Measurements from ENCODE around the gene LAMA2. TPM values are rescaled to one million over a fixed set of nuclear protein-coding genes. Genes with fewer than 3 reads are reported as not detected.
"Not testable (repeated sequence)": the region's sequence is repeated elsewhere in the genome, so short reads cannot be mapped to it uniquely, and the experiment has no call there.

The LAMA2 gene
- total and polyA plus RNA-seq, 7 donors = 8.8 to 59.0 (median 27.3) TPM

- Histone ChIP-seq H3K4me1 (no peaks in the 10 kb centered on the region), H3K27ac (no peak overlapping the region), H3K9me3 (no peaks in the 10 kb centered on the region), H3K36me3 (ENCODE audit: insufficient read depth in 1 of 2, low read depth in 1 of 2) (peaks cover 0 to 9% of the 10 kb centered on the region in 2 donors), H3K4me3 (no peak overlapping the region), H3K27me3 (ENCODE audit: insufficient read depth in 3 of 3, low read length in 2 of 3) (no peaks in the 10 kb centered on the region)
- DNase-seq (no peak), ATAC-seq (no peak)
- intact Hi-C loops (cut with DNase I) = no loop called here
- TF ChIP-seq, protein P1, sequence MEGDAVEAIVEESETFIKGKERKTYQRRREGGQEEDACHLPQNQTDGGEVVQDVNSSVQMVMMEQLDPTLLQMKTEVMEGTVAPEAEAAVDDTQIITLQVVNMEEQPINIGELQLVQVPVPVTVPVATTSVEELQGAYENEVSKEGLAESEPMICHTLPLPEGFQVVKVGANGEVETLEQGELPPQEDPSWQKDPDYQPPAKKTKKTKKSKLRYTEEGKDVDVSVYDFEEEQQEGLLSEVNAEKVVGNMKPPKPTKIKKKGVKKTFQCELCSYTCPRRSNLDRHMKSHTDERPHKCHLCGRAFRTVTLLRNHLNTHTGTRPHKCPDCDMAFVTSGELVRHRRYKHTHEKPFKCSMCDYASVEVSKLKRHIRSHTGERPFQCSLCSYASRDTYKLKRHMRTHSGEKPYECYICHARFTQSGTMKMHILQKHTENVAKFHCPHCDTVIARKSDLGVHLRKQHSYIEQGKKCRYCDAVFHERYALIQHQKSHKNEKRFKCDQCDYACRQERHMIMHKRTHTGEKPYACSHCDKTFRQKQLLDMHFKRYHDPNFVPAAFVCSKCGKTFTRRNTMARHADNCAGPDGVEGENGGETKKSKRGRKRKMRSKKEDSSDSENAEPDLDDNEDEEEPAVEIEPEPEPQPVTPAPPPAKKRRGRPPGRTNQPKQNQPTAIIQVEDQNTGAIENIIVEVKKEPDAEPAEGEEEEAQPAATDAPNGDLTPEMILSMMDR (IDR thresholded peaks at IDR 0.05) = no peak
- 88 to 95% (median 94%) methylated on average over 2 of the region's 2 CpGs for WGBS, 3 donors
These were observed 163.6 kb downstream of the LAMA2 start for GRCh38 chr6:129046526-129046925.

DNA sequence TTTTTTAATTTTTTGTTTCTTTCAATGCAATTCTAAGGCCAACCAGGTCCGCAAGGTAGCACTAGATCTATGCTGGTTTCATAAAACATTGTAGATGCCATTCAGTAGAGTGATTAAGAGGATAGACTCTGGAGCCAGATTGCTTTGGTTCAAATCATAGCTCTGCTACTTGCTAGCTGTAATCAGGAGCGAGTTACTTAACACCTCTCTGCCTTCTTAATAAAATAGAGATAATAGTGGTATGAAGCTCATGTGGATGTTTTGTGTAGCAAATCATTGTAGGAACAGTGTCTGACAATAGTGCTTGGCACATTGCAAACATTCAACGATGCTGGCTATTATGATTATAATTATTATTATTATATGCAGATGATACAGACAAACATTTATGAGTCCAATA is 164.9 kb downstream of the LAMA2 start:
- Histone ChIP-seq H3K4me3 (no peak overlapping the region), H3K27me3 (ENCODE audit: insufficient read depth in 3 of 3, low read length in 2 of 3) (no peaks in the 10 kb centered on the region), H3K36me3 (ENCODE audit: insufficient read depth in 1 of 2, low read depth in 1 of 2) (peaks cover 0 to 9% of the 10 kb centered on the region in 2 donors), H3K9me3 (no peaks in the 10 kb centered on the region), H3K4me1 (no peaks in the 10 kb centered on the region), H3K27ac (no peak overlapping the region)
- ATAC-seq = no peak
- TF ChIP-seq, protein P1 (IDR thresholded peaks at IDR 0.05) = no peak
- WGBS, 3 donors = 90 to 94% (median 92%) methylated on average over 3 of the region's 3 CpGs
- intact Hi-C loops (cut with DNase I) = no loop called here
- DNase-seq = no peak

DNA sequence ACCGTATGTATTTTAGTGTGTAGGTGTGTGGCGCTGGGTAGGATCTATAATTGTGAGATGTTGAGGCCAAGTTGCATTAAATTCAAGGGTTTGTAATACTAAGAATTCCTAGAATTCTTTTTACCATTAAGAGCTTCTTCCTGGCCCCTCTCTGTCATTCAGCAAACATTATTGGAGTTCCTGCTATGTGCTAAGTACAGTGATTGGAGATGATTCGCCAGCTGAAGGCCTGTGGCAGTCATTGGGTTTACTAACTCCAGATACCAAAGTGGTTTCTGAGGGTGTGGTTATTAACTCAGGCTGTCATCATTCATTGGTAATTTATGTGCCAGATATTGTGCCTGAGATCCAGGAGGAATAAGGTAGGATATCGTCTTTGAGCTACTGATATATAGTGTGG is 167.1 kb downstream of the LAMA2 start:
- ATAC-seq (no peak), DNase-seq (no peak)
- intact Hi-C loops (cut with DNase I) = no loop called here

DNA sequence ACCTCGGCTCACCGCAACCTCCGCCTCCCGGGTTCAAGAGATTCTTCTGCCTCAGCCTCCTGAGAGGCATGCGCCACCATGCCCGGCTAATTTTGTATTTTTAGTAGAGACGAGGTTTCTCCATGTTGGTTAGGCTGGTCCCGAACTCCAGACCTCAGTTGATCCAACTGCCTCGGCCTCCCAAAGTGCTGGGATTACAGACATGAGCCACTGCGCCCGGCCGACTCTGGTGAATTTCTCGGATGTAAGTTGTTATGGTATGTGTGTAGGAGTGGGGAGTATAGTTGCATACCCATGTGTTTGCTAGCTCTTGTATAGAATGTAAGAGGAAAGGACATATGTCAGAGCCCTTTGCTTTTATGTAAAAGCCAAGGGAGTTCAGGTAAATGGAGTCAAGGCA is 170.2 kb downstream of the LAMA2 start:
- H3K4me1 ChIP-seq; H3K4me3 ChIP-seq; H3K27ac ChIP-seq; intact Hi-C loops (cut with DNase I); H3K9me3 ChIP-seq; ATAC-seq; H3K27me3 ChIP-seq (ENCODE audit: insufficient read depth in 3 of 3, low read length in 2 of 3): not testable (repeated sequence)
- DNase-seq = peak in 1 of 2 donors; percentile 34
- peaks cover 0 to 12% of the 10 kb centered on the region in 2 donors for H3K36me3 ChIP-seq (ENCODE audit: insufficient read depth in 1 of 2, low read depth in 1 of 2)
- 95 to 98% (median 98%) methylated on average over 13 of the region's 13 CpGs for WGBS, 3 donors

More for the DNA sequence above, 167.1 kb downstream of the LAMA2 start:
- 94 to 96% (median 95%) methylated on average over 4 of the region's 4 CpGs for WGBS, 3 donors
- no peak overlapping the region for H3K27ac ChIP-seq
- TF ChIP-seq, protein P1 (IDR thresholded peaks at IDR 0.05) = no peak
- no peak overlapping the region for H3K4me3 ChIP-seq
- H3K36me3 ChIP-seq (ENCODE audit: insufficient read depth in 1 of 2, low read depth in 1 of 2) = peaks cover 0 to 12% of the 10 kb centered on the region in 2 donors
- H3K9me3 ChIP-seq = no peaks in the 10 kb centered on the region
- no peaks in the 10 kb centered on the region for H3K4me1 ChIP-seq
- no peaks in the 10 kb centered on the region for H3K27me3 ChIP-seq (ENCODE audit: insufficient read depth in 3 of 3, low read length in 2 of 3)

DNA sequence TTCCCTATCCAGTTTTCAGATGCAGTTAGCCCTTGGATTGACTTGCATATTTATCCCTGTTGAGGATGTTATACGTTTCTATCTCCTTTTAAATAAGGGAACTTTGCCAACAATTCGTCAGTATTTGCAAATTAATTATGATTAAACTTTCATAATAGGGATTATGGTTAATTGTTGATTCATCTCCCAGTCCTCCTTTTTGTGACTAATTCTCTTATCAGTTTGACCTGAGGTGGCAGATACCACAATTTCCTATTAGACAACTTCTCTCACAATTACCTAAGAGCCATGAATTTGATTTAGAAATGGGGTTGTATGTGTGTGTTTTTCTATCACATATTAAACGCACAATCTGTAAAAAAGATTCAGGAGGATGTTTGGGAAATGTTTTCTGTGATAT is 172.9 kb downstream of the LAMA2 start:
- H3K9me3 ChIP-seq = no peaks in the 10 kb centered on the region
- intact Hi-C loops (cut with DNase I) = no loop called here
- ATAC-seq (no peak), DNase-seq (no peak)
- no peaks in the 10 kb centered on the region for H3K27me3 ChIP-seq (ENCODE audit: insufficient read depth in 3 of 3, low read length in 2 of 3)
- TF ChIP-seq, protein P1 (IDR thresholded peaks at IDR 0.05) = no peak
- H3K36me3 ChIP-seq (ENCODE audit: insufficient read depth in 1 of 2, low read depth in 1 of 2) = peaks cover 0 to 4% of the 10 kb centered on the region in 2 donors
- H3K27ac ChIP-seq = no peak overlapping the region
- no peak overlapping the region for H3K4me3 ChIP-seq
- H3K4me1 ChIP-seq = no peaks in the 10 kb centered on the region
- WGBS, 3 donors = 47 to 51% (median 51%) methylated on average over 3 of the region's 3 CpGs
